HG03565 (cell line): ENCODE results near the gene CNN2.
A peak's percentile ranks its signal among the peaks of the same experiment; 100 is the strongest.

Experiments used
- ATAC-seq: cut with Tn5 transposase; IDR thresholded peaks from one replicate; pipeline ENCODE4 v1.9.1; 2021; ENCODE audit warnings: mild to moderate bottlenecking, moderate library complexity; ENCODE audit not compliant: unreplicated experiment

CNN2 gene

GRCh38 chr19:1026783-1027649 is 608 bp downstream of the CNN2 start:
- ATAC-seq: no peak

- no peak for ATAC-seq
These were observed 1.2 kb downstream of the CNN2 start for GRCh38 chr19:1027650-1028061.

- ATAC-seq: no peak
These were observed 1.9 kb downstream of the CNN2 start for GRCh38 chr19:1028062-1028926.

- no peak for ATAC-seq
These were observed 6.0 kb downstream of the CNN2 start for GRCh38 chr19:1032264-1032867.

- no peak for ATAC-seq
These were observed 9.7 kb downstream of the CNN2 start for GRCh38 chr19:1035998-1036621.

- ATAC-seq: no peak
These were observed 11.2 kb downstream of the CNN2 start for GRCh38 chr19:1037621-1038064.

- ATAC-seq: no peak
These were observed 12.7 kb downstream of the CNN2 start for GRCh38 chr19:1038978-1039645.

- peak; percentile 72 for ATAC-seq
These were observed 13.5 kb downstream of the CNN2 start, which contains the start of gene ABCA7 for GRCh38 chr19:1039646-1040475. ABCA7 (plus strand) TSS chr19:1040107; CDS start chr19:1041362, 1,255 bp downstream.

- peak; percentile 35 for ATAC-seq
These were observed 14.3 kb downstream of the CNN2 start for GRCh38 chr19:1040476-1041271.

GRCh38 chr19:1041272-1041834 is 14.9 kb downstream of the CNN2 start:
- no peak for ATAC-seq

- no peak for ATAC-seq
These were observed 15.7 kb downstream of the CNN2 start for GRCh38 chr19:1041835-1042685.

GRCh38 chr19:1042689-1043511 is 16.5 kb downstream of the CNN2 start:
- ATAC-seq: no peak

- peak; percentile 37 for ATAC-seq
These were observed 18.8 kb downstream of the CNN2 start for GRCh38 chr19:1045247-1045603.

GRCh38 chr19:1046117-1046626 is 19.8 kb downstream of the CNN2 start:
- ATAC-seq: no peak

- ATAC-seq: no peak
These were observed 20.7 kb downstream of the CNN2 start for GRCh38 chr19:1046836-1047695.
